ENCODE data around the gene MTFR2. TPM values are rescaled to one million over a fixed set of nuclear protein-coding genes. Genes with fewer than 3 reads are reported as not detected.

MTFR2 gene
- total and polyA plus RNA-seq, 2 donors (not counting 3 experiments of a cell fraction or from before 2014, with no cell fraction given), result 7.7 to 8.7 TPM

DNA sequence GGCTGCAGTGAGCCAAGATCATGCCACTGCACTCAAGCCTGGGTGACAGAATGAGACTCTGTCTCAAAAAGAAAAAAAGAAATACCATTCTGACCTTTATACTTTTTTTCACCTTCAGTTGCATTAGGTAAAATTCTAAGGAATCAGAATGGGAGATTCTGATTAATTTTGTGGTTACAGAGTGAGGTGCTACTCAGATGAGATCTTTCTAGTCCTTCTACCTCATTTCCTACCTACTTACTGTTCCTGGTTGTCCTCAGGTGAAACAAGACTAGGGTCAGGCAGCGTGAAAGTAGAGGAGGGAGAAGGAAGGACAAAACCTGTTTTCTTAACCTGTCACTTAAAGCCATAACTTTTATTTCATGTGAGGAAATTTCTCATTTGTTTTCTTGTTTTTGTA, 63.7 kb downstream of the MTFR2 start:
- intact Hi-C loops (cut with micrococcal nuclease) (no loop called here), dilution Hi-C loops (cut with MboI; ENCODE audit: extremely low pct_ligation_motif_present, low sequenced_read_pairs) (no loop called here)
- no TSS peak for BruUV-seq (replicated peaks)
- Histone ChIP-seq H3K4me3 (replicated peaks in 1 of 3; ENCODE audit: insufficient read depth in 1 of 3, low read depth in 1 of 3, low read length in 3 of 3) (no peak overlapping the region), H3K9me3 (replicated peaks; ENCODE audit: control insufficient read depth, insufficient read depth, low read length) (no peaks in the 10 kb centered on the region), H4K20me1 (replicated peaks; ENCODE audit: control insufficient read depth, extremely low read depth, insufficient read depth, low read length) (no peaks in the 10 kb centered on the region), H3K27ac (ENCODE audit: insufficient read depth, low read depth, low read length) (no peak overlapping the region), H3K9me1 (replicated peaks; ENCODE audit: control insufficient read depth, extremely low read depth, insufficient read depth, low read length) (no peaks in the 10 kb centered on the region), H3K27me3 (ENCODE audit: control insufficient read depth in 2 of 2, insufficient read depth in 2 of 2, low read length in 2 of 2) (no peaks in the 10 kb centered on the region), H2AFZ (ENCODE audit: low read depth, low read length) (no peak overlapping the region), H3K9ac (replicated peaks; ENCODE audit: extremely low read depth, insufficient read depth, low read length) (no peak overlapping the region), H3K4me1 (ENCODE audit: control insufficient read depth, extremely low read depth, insufficient read depth, low read length) (no peaks in the 10 kb centered on the region), H3K79me2 (ENCODE audit: control insufficient read depth, insufficient read depth, low read length) (no peaks in the 10 kb centered on the region), H3K36me3 (ENCODE audit: control insufficient read depth in 2 of 2, extremely low read depth in 1 of 2, insufficient read depth in 2 of 2, low read length in 2 of 2) (peaks cover 15 to 28% of the 10 kb centered on the region in 2 experiments), H3K4me2 (ENCODE audit: insufficient read depth, low read length) (no peak overlapping the region)
- ChIA-PET CTCF (interaction anchor here (0.6 kb wide), 1 partner anchor 38 kb away, joined by 4 read pairs; no protein-coding TSS in a partner anchor), POLR2A (no interaction called here)
- FAIRE-seq (no peak), DNase-seq (ENCODE audit: low read depth, low spot score) (no peak)
- TF ChIP-seq POLR2A (IDR thresholded peaks at IDR 0.05; ENCODE audit: low read depth, low read length), result no peak
- no peak for TF ChIP-seq MYC (IDR thresholded peaks at IDR 0.05; ENCODE audit: low read depth, low read length)
- TF ChIP-seq, protein P1, sequence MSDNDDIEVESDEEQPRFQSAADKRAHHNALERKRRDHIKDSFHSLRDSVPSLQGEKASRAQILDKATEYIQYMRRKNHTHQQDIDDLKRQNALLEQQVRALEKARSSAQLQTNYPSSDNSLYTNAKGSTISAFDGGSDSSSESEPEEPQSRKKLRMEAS (IDR thresholded peaks at IDR 0.05; ENCODE audit: insufficient read depth, insufficient read length), result no peak

DNA sequence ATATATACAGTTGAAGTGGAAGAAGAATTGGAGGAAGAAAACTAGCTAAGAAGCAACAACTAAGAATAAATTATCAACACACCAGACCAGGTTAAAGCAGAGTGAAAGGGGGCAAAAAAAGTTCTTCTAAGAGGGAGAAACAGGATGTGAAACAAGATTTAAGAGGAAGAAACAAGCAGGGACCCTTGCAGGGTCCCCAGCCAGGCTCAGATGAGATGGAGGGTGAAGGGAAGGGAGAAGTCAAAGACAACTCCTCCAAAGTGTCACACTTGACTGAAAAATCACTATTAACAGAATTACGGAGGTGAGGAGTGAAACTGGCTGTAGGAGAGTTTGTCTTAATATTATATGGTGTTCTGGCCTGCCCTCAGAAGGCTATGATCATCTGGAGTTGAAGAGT, 65.4 kb downstream of the MTFR2 start:
- Histone ChIP-seq H3K79me2 (ENCODE audit: control insufficient read depth, insufficient read depth, low read length) (no peaks in the 10 kb centered on the region), H3K9me3 (replicated peaks; ENCODE audit: control insufficient read depth, insufficient read depth, low read length) (no peaks in the 10 kb centered on the region), H3K4me2 (ENCODE audit: insufficient read depth, low read length) (no peak overlapping the region), H3K9ac (replicated peaks; ENCODE audit: extremely low read depth, insufficient read depth, low read length) (no peak overlapping the region), H3K9me1 (replicated peaks; ENCODE audit: control insufficient read depth, extremely low read depth, insufficient read depth, low read length) (no peaks in the 10 kb centered on the region), H3K27ac (ENCODE audit: insufficient read depth, low read depth, low read length) (no peak overlapping the region), H4K20me1 (replicated peaks; ENCODE audit: control insufficient read depth, extremely low read depth, insufficient read depth, low read length) (no peaks in the 10 kb centered on the region), H3K4me3 (replicated peaks in 1 of 3; ENCODE audit: insufficient read depth in 1 of 3, low read depth in 1 of 3, low read length in 3 of 3) (no peak overlapping the region), H3K4me1 (ENCODE audit: control insufficient read depth, extremely low read depth, insufficient read depth, low read length) (no peaks in the 10 kb centered on the region), H2AFZ (ENCODE audit: low read depth, low read length) (no peak overlapping the region), H3K27me3 (ENCODE audit: control insufficient read depth in 2 of 2, insufficient read depth in 2 of 2, low read length in 2 of 2) (no peaks in the 10 kb centered on the region), H3K36me3 (ENCODE audit: control insufficient read depth in 2 of 2, extremely low read depth in 1 of 2, insufficient read depth in 2 of 2, low read length in 2 of 2) (peaks cover 25 to 26% of the 10 kb centered on the region in 2 experiments)
- POLR2A ChIA-PET, result no interaction called here
- intact Hi-C loops (cut with micrococcal nuclease), result no loop called here
- TF ChIP-seq JUN (IDR thresholded peaks at IDR 0.05; ENCODE audit: borderline replicate concordance, insufficient read depth, insufficient read length, low read depth), result no peak
- no peak for TF ChIP-seq POLR2AphosphoS5 (IDR thresholded peaks at IDR 0.05; ENCODE audit: insufficient read depth, low read depth, low read length)
- TF ChIP-seq FOS (IDR thresholded peaks at IDR 0.05; ENCODE audit: borderline replicate concordance, insufficient read depth, low read length), result no peak
- no peak for TF ChIP-seq POLR2A (IDR thresholded peaks at IDR 0.05; ENCODE audit: low read depth, low read length)
- FAIRE-seq, result no peak
- dilution Hi-C loops (cut with MboI; ENCODE audit: extremely low pct_ligation_motif_present, low sequenced_read_pairs), result no loop called here
- CTCF ChIA-PET, result no interaction called here
- no peak for DNase-seq (ENCODE audit: low read depth, low spot score)
- BruUV-seq (replicated peaks), result no TSS peak
